ENCODE data around the gene ARMC9.

Gene ARMC9

DNA sequence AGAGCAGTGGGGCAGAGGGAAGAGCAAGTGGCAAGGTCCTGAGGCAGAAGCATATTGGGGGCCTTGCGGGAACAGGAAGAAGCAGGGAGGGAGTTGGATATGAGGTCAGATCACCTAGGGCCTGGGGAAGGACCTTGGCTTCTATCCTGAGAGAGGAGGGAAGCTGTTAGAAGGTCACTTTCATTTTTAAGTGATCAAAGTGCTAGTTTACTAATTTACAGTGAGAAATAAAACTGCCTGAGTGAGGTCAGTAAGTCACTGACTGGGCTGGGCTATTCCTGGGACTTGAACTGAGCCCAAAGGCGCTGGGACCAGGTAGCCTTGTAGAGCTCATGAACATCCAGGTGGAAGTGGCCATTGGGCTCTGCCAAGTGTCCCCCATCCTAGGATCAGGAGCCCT, 120.5 kb downstream of the ARMC9 start:
- DNase-seq = no peak

DNA sequence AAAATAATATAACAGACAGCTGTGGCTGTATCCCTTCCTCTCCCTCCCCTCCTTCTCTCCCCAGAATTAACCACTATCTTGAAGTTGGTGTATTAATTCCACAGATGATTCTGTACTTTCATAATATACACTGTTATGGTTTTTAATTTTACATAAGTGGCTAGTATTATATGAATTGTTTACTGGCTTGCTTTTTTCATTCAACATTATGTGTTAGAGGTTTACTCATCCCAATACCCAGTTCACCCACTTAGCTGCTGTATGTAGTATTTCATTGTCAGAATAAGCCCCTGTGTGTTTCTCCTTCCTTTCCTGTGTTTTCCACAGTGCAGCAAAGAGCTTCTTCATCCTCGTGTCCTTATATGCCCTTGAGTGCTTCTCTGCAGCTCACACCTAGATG, 121.4 kb downstream of the ARMC9 start:
- no peak for DNase-seq

DNA sequence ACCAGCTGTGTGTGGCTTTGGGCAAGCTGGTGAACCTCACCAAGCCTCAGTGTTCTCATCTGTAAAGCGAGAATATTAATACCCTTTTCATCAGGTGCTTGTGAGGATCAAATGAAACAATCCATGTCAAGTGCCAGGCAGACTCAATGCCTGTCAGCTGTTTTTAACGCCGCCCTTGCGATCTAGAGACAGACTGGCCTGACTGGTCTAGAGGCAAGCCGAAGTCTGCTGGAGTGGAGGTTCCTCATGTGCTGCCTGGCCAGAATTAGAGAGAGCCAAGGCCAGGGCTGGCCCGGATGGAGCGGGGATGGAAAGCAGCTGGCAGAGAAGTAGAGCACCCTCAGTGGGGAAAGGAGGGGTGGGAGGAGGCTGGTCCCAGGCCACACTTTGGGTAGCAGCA, 122.6 kb downstream of the ARMC9 start:
- DNase-seq = no peak

DNA sequence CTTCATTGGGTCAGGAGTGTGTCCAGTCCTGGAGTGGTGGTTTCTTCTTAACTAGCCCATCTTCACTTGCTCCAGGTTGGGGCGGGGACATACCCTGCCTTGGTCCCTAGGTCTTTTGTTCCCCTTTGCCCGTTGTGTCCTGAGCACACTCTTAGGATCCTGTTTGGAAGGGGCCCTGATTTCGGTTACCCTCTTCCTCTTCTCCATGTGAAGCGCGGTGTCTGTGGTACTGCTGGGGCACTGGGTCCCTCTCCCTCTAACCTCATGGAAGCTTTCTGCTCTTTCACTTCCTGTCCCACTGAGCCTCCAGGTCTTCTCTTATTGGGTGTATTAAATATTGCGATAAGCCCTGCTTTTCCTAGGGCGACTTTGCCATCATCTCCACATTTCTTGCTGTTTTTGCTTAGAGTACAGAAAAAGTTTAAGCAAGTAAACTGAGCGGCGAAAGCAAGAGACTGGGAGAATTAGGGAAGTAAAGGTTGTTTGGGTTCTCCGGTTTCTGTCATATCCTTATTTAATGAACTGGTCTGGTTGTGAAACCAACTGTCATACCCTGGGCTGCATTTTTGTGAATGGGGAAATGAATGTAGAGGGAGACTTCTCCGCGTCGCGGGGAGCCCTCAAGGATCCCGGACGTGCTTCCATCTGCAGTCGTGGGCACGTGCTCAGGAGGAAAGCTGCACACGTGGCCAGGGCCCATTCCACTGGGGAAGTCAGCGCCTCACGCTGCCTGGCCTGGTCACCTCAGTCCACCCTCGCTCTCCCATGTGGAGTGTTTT, 123.3 kb downstream of the ARMC9 start:
- DNase-seq = no peak

DNA sequence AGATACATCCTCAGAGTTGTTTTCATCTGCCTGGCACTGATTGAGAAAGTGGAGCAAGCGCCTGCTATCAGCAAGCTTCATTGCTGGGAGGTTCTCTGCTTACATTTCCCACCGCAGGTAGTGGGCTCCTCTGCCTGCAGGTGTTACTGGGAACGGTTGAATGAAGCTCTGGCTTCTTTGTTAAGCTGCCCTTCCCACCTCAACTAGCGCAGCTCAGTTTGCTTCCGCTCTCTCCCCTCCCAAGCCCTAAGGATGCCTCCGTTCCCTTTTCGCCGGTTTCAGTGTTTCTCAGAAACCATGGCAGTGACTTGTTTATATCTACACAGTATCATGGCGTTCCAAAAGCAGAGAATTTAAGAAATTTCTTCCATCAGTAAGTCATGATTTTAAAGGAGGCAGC, 124.9 kb downstream of the ARMC9 start:
- DNase-seq = no peak

DNA sequence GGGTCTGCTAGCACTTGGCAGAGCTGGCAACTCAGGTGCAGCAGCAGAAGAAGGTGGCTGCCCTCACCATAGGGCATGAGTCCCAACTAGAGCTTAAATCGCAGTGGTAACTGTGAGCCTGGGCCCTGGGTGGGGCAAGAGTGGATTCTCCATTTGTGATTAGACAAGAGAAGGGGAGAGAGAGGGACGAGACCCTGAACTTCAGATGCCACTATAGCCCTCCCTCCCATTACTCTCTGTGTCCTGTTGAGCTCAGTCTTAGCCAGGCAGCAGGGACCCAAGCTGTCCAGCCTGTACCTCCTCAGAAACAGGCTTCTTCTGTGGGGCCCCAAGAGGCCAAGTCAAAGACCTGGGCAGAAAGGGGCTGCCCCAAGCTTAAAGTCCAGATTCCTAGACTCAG, 127.4 kb downstream of the ARMC9 start:
- DNase-seq = no peak

DNA sequence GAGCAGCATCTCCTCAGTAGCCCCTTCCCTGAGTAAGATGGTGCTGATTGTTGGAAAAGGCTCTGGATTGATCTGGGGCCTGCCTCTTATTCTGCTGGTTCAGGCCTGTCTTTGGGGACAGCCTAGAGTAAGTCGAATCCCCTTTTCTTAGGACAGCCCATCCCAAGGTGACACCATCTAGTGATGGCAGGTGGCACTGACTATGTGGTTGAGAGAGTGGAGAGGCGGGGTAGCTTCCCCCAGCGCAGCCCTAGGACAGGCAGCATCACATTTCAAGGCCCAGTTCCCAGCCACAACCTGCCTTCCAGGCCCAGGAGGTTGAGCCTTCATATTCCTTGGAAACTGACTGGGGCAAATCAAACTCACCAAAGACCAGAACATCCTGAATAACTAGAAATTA, 128.0 kb downstream of the ARMC9 start:
- DNase-seq = no peak

DNA sequence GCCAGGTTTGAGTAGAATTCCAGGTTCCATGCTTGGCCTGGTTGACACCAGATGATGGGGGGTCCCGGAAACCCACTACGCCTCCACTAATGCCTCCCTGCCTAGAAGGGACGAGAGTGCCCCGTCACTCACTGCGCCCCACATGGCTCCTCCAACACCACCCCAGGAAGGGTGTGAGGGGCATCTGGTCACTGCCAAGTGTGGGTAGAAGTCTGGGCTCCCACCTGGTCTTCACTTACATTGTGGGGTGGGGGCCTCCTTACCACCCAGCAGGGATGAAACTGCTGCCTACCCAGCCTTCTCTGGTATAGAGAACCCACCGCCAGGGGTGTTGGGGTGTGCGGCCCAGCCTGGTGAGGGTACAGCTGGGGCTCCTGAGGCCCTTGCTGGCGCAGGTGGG, 131.9 kb downstream of the ARMC9 start:
- DNase-seq = no peak

DNA sequence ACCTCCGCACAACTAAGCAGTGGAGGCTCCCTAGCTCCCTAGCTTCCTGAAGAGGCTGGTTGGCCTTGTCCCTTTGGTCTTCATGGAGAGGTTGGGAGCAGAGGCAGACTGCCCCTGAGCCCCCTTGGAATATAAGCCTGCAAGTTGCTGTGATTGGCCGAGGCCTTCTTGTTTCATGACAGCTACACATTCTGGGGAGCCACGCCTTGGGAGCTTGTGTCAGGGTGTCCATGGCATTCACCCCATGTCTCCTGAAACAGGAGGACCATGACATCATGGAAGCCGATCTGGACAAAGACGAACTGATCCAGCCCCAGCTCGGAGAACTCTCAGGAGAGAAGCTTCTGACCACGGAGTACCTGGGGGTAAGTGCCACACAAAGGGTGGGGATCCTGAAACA, 133.1 kb downstream of the ARMC9 start:
- DNase-seq = no peak

DNA sequence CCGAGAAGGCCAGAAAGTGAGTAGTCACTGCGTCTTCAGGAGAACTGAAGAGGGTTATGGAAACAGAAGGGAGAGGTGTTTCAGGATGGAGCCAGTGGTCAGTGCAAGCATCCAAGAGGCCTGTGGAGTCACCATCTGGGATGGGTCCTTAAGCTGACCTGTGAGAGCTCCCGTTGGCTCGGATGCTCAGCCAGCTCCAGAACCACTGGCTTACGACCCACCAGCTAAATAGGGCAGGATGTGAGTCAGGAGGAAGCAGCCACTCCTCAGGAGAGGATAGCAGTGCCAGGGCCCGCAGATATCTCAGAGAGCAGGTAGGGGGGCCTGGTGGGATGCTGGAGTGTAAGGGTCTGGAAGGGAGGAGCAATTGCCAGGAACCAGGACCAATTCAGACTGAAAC, 134.0 kb downstream of the ARMC9 start:
- no peak for DNase-seq

DNA sequence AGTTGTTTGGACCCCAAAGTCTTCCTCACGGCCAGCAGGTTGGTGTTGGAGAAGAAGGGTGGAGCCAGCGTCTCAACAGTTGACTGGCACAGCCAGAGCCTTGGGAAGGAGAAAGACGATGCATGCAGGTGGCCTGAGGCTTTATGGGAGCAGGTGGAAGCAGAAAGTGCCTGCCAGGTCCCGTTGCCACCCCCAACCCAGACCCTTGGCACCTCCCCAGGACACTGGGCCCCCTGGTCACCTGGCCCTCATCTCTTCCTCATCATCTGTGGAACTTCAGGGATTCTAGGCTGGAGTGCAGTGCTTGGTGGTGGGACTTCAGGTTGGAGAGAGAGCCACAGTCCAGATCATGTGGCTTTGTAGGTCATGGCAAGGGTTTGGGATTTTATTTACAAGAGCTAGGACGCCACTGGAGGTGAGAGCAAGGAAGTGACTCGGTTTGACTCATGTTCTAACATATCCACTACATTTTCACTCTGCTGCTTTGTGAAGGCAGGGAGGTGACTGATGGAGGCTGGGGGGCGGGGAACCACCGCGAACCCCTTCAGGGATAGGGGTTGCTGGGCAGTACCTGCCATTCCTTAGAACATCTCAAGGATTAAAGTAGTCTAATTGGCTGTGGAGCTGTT, 134.6 kb downstream of the ARMC9 start:
- DNase-seq = no peak

DNA sequence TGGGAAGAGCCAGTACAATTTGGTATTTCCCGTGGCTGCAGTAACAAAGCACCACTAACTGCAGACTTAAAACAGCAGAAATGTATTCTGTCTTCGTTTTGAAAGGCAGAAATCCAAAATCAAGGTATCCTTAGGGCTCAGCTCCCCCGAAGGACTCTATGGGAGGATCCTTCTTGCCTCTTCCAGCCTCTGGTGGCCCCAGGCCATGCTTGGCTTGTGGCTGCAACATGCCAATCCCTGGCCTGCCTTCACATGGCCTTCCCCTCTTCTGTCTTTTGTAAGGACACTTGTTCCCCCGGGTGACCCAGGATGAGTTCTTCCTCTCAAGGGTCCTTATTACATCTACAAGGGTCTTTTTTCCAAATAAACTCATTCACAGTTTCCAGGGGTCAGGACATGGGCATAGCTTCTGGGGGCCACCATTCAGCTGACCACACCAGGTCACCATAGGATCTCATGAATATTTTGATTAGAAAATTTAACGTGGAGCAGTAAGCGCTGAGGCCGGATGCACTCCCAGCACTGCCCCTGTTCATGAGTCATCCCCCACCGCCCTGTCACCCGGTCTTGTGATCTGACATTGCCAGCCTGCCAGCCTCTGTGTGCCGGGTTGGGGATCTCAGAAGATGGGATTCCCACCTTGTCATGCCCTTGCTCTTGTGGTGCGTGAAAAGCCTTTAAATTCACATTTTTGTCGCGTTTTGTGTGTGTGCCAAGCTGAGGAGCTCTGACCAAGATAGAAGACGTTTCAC, 135.9 kb downstream of the ARMC9 start:
- DNase-seq = no peak

DNA sequence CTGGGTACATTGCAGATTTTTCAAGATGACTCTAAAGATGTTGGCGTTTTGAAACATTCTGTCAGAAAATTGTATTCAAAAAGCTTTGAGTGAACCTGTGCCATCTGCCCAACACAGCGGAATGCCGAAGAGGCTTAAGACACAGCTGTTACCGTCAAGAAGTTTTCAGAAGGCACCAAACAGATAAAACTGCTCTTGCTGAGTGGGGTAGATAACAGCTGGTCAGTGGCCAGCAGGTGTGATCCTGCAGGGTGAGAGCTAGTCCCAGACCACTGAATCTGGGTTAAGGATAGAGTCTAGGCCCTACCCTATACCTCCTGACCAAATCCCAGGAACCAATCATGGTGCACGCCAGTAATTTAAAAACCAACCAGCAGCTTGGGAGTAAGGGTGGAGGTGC, 136.6 kb downstream of the ARMC9 start:
- DNase-seq = no peak

DNA sequence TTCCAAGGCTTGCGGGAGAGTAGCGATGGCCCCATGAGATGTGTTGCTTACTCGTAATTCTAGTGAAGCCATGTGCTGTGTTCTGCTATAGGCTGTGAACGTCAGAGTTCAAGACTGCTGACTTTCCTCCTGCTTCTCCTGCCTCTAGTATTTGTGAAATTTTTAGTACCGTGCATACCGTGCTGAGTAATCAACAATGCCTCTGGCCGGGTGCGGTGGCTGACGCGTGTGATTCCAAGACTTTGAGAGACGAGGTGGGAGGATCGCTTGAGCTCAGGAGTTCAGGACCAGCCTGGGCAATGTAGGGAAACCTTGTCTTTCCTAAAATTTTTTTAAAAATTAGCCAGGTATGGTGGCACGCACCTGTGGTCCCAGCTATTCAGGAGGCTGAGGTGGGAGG, 137.2 kb downstream of the ARMC9 start:
- DNase-seq = no peak

DNA sequence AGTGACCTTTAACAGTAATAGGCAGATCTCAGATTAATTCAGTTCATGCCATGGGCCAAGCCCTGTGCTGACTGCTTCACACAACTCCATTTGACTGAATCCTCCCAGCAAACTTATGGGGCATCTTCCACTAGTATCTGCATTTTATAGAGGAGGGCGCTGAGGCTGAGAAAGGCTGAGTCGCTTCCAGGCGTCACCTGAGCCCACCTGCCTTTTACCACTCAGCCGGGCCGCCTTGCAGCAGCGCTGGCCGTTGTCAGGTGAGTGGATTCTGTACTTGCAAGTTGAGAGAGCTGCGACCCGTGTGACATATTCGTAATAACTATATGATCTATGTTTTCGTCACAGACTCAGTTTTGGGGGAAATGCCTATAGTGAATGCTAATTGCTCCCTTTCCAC, 137.8 kb downstream of the ARMC9 start:
- no peak for DNase-seq

DNA sequence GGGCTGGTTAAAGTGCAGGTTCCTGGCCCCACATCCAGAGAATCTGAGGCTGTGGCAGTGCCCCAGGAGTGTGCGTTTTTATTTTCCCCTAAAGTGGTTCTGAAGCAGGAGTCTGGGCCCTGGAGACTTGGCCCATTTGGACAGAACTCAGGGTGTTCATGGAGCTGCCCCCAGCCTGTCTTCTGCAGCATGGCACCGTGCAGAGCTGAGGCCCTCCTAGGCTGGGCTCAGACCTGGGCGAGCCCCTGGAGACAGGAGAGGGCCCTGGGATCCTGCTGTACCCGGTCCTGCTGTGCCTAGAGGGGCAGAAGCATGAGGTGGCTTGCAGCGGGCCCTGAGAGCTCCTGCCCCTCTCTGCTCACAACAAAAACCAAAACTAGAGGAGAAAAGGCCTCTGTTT, 138.3 kb downstream of the ARMC9 start:
- no peak for DNase-seq

DNA sequence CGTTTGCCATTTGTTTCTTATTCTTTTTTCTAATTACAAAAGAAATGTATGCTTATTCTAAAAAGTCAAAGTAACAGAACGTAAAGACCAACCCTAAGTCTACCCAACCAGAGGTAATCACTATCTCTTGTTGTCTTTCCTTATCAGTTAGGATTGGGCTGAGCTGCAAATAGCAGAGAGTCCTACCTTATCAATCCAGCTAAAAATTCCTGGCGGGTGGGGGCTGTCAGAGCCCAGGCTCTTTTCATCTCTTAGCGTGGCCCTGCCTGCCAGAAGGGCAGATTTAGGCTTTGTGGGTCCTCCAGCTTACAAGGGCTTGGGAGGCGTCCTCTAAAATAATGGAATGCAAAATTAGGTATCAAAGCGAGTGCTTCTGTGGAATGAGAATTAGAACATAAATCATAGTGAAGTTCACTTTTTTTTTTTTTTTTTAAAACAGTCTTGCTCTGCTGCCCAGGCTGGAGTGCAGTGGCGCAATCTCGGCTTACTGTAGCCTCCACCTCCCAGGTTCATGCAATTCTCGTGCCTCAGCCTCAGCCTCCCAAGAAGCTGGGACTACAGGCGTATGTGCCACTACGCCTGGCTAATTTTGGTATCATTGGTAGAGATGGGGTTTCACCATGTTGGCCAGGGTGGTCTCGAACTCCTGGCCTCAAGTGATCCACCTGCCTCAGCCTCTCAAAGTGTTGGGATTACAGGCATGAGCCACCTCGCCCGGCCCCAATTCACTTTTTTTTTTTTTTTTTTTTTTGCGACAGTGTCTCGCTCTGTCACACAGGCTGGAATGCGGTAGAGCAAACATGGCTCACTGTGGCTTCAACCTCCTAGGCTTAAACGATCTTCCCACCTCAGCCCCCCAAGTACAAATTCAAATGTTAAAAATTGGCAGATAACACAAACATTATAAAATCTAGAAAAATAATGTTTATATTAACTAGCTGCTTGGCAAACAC, 139.7 kb downstream of the ARMC9 start:
- DNase-seq = no peak

DNA sequence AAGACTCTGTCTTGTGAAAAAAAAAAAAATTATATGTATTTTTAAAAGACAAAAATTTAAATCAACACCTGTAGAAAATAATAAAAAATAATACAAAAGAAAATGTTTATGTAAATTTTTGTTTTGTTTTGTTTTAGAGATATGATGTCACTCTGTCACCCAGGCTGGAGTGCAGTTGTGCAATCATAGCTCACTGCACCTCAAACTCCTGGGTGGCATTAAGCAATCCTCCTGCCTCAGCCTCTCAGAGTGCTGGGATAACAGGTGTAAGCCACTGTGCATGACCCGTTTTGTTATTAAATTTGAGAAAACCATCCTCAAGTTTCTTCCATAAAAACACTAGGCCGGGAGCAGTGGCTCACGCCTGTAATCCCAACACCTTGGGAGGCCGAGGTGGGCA, 140.9 kb downstream of the ARMC9 start:
- no peak for DNase-seq

DNA sequence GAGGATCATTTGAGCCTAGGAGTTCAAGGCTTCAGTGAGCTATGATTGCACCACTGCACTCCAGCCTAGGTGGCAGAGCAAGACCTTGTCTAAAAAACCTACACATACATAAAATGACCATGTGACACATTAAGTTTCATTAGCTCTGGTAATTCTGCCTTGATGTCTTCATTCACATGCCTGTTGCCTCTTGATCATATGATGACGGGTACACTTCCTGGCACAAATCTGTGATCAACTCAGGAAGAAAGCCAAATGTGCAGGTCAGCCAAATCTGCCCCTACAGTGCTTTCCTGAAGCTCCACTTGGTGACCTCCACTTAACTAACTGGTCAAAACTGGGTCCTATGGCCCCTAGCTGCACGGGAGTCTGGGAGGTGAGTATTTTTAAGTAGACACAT, 142.7 kb downstream of the ARMC9 start:
- DNase-seq = no peak

DNA sequence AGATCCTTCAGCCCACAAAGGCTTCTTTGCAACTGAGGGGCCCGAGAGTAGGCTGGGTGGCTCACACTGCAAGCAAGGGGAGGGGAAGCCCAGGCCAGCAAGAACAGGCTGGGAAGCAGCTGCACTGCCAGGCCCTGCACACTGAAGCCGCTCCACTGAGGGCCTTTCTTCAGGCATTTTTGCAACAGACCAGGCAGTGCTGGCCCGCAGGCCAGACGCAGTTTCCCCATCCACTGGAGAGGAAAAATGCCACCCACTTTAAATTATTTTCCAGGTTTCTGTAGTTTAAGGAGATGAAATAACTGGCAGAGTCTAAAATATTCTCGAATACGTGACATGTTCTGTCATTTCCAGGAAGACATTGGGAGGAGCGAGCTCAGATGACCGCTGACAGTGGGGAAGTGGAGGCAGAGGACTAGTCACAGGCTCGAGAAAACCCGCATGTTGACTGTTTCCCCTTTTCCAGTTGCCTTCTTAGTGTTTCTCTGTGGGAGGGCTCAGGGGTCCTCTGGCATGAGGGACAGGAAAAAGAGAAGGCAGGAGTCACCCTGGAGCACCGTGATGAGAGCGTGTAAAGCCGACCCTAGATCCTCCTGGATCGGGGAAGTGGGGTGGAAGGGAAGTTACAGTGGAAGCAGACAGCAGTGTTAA, 143.8 kb downstream of the ARMC9 start:
- DNase-seq = no peak

DNA sequence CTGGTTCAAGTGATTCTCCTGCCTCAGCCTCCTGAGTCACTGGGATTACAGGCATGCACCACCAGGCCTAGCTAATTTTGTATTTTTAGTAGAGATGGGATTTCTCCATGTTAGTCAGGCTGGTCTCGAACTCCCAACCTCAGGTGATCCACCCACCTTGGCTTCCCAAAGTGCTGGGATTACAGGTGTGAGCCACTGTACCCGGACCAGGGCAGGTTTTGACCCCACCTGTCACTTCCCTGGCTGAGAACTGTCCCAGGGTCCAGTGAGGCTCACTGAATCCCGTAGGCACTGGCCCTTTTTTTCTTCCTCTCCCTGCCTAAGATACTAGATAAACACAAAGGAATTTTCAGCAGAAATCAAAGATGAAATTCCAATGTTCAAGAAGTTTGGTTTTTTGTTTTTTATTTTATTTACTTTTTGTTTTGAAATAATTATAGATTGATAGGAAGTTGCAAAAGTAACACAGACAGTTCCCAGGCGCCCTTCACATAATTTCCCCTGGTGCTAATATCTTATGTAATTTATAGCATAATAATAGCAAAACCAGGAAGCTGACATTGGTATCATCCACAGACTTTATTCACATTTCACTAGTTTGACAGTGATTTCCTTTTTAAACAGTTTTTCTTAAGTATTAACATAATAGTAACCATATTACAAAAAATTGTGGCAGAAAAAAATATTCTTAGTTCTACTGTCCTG, 144.7 kb downstream of the ARMC9 start:
- no peak for DNase-seq

DNA sequence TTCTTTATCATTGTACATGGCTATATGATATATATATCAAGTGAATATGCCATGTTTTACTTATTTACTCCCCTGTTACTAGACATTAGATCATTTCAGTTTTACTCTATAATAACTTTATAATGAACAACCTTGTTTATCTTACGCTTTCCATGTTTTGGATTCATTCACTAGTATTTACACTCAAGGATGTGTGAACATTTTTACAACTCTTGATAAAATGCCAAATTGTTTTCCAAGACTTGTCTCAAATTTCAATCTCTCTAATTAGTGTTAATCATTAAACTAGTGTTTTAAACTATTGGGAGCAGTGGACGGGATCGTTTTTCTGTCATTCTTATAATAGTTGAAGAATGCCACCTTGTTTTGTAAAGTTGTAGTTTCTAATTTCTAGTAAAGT, 145.6 kb downstream of the ARMC9 start:
- no peak for DNase-seq
